Loucy (cell line): ENCODE results near the gene CDC73.
"Not testable (repeated sequence)": the region's sequence is repeated elsewhere in the genome, so short reads cannot be mapped to it uniquely, and the experiment has no call there.

Experiments
- EZH2phosphoT487 ChIP-seq: fragments of 200-600 bp; IDR thresholded peaks from 2 replicates; pipeline ENCODE4 v1.6.1; 2018; ENCODE audit warnings: antibody characterized with exemption, mild to moderate bottlenecking, moderate library complexity, borderline replicate concordance
- TF ChIP-seq, protein P1 (sequence below): fragments of 200-600 bp; sonication (generic); conservative IDR thresholded peaks from 2 replicates; pipeline ENCODE4 v1.5.1; 2014; ENCODE audit warnings: mild to moderate bottlenecking, antibody characterized with exemption, low read length

DNA sequence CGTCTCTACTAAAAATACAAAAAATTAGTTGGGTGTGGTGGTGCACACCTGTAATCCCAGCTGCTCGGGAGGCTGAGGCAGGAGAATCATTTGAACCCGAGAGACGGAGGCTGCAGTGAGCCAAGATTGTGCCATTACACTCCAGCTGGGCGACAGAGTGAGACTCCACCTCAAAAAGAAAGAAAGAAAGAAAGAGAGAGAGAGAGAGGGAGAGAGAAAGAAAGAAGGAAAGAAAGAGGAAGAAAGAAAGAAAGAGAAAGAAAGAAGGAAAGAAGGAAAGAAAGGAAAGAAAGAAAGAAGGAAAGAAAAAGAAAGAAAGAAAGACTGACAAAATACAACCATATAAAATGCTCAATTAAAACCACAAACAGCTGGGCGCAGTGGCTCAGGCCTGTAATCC is 4.7 kb upstream of the CDC73 start:
- TF ChIP-seq, protein P1, sequence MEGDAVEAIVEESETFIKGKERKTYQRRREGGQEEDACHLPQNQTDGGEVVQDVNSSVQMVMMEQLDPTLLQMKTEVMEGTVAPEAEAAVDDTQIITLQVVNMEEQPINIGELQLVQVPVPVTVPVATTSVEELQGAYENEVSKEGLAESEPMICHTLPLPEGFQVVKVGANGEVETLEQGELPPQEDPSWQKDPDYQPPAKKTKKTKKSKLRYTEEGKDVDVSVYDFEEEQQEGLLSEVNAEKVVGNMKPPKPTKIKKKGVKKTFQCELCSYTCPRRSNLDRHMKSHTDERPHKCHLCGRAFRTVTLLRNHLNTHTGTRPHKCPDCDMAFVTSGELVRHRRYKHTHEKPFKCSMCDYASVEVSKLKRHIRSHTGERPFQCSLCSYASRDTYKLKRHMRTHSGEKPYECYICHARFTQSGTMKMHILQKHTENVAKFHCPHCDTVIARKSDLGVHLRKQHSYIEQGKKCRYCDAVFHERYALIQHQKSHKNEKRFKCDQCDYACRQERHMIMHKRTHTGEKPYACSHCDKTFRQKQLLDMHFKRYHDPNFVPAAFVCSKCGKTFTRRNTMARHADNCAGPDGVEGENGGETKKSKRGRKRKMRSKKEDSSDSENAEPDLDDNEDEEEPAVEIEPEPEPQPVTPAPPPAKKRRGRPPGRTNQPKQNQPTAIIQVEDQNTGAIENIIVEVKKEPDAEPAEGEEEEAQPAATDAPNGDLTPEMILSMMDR: not testable (repeated sequence)
- TF ChIP-seq EZH2phosphoT487: not testable (repeated sequence)
